Esophagus muscularis mucosa (tissue), 4 donors: Measurements from ENCODE around the gene SMARCAD1. TPM values are rescaled to one million over a fixed set of nuclear protein-coding genes. Genes with fewer than 3 reads are reported as not detected.

Source experiments
- DNase-seq: peaks from one replicate; pipeline ENCODE4 v3.0.0-alpha.2; 2017; ENCODE audit errors: extremely low spot score
- H3K27ac ChIP-seq, 4 donors: fragments of 200-600 bp; sonication (generic); replicated peaks in 1 of 4; 1 replicate in 3 of 4; 2 replicates in 1 of 4; pipeline ENCODE4 v1.5.1; 2016 to 2019; ENCODE audit warnings: mild to moderate bottlenecking in 1 of 4
- H3K27me3 ChIP-seq, 4 donors: fragments of 200-600 bp; sonication (generic); one replicate each; pipeline versions ENCODE4 v1.5.1 to v1.6.0; 2016 to 2019
- H3K36me3 ChIP-seq, 4 donors: fragments of 200-600 bp; sonication (generic); one replicate each; pipeline ENCODE4 v1.5.1; 2016 to 2019
- H3K4me1 ChIP-seq, 4 donors: fragments of 200-600 bp; sonication (generic); one replicate each; pipeline ENCODE4 v1.5.1; 2016 to 2019
- H3K4me3 ChIP-seq, 4 donors: fragments of 200-600 bp; sonication (generic); 1 replicate in 2 of 4; 2 replicates in 2 of 4; pipeline ENCODE4 v1.5.1; 2016 to 2019; ENCODE audit warnings: mild to moderate bottlenecking in 4 of 4, moderate library complexity in 1 of 4
- H3K9me3 ChIP-seq, 4 donors: fragments of 200-600 bp; sonication (generic); 1 replicate in 3 of 4; 2 replicates in 1 of 4; pipeline ENCODE4 v1.5.1; 2016 to 2019
- EP300 ChIP-seq: sonication (generic); formaldehyde crosslinking; IDR thresholded peaks from one replicate; pipeline ENCODE4 v1.6.1; 2017; ENCODE audit warnings: antibody characterized with exemption
- POLR2A ChIP-seq: fragments of 450-650 bp; IDR thresholded peaks from one replicate; pipeline ENCODE4 v1.6.1; 2017; ENCODE audit warnings: antibody characterized with exemption, moderate library complexity, mild to moderate bottlenecking, low read depth
- POLR2AphosphoS5 ChIP-seq, 2 donors: sonication (generic); formaldehyde crosslinking; IDR thresholded peaks; one replicate each; pipeline ENCODE4 v1.6.1; 2017; ENCODE audit warnings: antibody characterized with exemption in 2 of 2
- WGBS: methylation state at CpG from one replicate; pipeline ENCODE4 v1.1.5; 2018; 5-methylcytosine and 5-hydroxymethylcytosine counted together
- intact Hi-C: fragments of 100-400 bp; cut with DNase I; formaldehyde crosslinking; loops from one replicate; pipeline ENCODE4 v1.15.1; 2023
- total RNA-seq, 4 donors: library from RNA; depleted of rRNA; stranded (reverse); fragments of >200 nt; gene quantifications; one replicate each; pipeline versions ENCODE4 v1.1.0 to v1.2.1, GENCODE V29; 2016
- TF ChIP-seq, protein P1 (sequence below), 3 experiments: fragments of 200-600 bp in 2 of 3; fragments of 450-650 bp in 1 of 3; sonication (generic) in 2 of 3; IDR thresholded peaks; one replicate each; pipeline ENCODE4 v1.5.1; 2017 to 2019; ENCODE audit warnings: antibody characterized with exemption in 3 of 3, mild to moderate bottlenecking in 2 of 3, moderate library complexity in 1 of 3

SMARCAD1 gene
- total RNA-seq, 4 donors from 2014 or later = 12.3 to 19.1 (median 14.5) TPM

DNA sequence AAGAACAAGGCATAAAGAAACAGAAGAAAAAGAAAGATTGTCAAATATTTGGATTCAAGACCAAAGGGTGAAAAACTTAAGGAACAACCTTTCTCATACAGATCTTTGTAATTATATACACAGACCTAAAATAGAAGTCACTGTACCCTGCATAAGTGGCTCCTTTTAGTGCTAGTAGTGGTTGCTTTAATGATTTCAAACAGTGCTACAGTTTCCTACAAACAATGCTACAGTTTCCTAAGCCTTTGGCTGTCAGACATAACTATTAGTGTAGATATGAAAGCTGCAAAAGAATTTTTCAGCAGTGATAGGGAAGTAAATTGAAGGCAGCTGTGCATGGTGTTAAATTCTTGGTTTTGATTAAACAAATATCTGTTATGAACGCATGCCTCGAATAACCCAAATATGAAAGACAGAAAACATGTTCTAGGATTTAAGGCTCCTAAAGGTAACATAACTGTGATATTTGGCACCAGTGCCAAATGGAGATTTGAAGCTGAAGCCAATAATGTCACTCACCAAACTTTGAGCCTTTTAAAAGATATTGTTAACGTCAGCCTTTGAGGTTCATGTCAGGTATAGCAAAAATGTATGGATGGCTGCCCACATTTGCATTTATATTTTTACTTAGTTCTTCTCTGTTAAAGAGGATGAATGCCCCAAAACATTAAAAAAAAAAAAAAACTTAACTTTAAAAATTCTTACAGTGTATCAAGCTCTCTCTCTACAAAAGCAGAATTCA is 36.6 kb downstream of the SMARCAD1 start:
- 48% methylated on average over 3 of the region's 3 CpGs for WGBS
- H3K27ac ChIP-seq = no peak overlapping the region
- H3K4me1 ChIP-seq = peaks cover 0 to 15% (median 8%) of the 10 kb centered on the region in 4 donors
- intact Hi-C loops = no loop called here
- TF ChIP-seq EP300 = no peak
- TF ChIP-seq POLR2A = no peak
- TF ChIP-seq POLR2AphosphoS5 (IDR thresholded peaks at IDR 0.05) = no peak
- TF ChIP-seq, protein P1, sequence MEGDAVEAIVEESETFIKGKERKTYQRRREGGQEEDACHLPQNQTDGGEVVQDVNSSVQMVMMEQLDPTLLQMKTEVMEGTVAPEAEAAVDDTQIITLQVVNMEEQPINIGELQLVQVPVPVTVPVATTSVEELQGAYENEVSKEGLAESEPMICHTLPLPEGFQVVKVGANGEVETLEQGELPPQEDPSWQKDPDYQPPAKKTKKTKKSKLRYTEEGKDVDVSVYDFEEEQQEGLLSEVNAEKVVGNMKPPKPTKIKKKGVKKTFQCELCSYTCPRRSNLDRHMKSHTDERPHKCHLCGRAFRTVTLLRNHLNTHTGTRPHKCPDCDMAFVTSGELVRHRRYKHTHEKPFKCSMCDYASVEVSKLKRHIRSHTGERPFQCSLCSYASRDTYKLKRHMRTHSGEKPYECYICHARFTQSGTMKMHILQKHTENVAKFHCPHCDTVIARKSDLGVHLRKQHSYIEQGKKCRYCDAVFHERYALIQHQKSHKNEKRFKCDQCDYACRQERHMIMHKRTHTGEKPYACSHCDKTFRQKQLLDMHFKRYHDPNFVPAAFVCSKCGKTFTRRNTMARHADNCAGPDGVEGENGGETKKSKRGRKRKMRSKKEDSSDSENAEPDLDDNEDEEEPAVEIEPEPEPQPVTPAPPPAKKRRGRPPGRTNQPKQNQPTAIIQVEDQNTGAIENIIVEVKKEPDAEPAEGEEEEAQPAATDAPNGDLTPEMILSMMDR (IDR thresholded peaks at IDR 0.05) = no peak
- H3K27me3 ChIP-seq = no peaks in the 10 kb centered on the region
- H3K4me3 ChIP-seq = no peak overlapping the region
- peaks cover 12 to 66% (median 39%) of the 10 kb centered on the region in 4 donors for H3K36me3 ChIP-seq
- H3K9me3 ChIP-seq = no peaks in the 10 kb centered on the region
- DNase-seq = no peak

DNA sequence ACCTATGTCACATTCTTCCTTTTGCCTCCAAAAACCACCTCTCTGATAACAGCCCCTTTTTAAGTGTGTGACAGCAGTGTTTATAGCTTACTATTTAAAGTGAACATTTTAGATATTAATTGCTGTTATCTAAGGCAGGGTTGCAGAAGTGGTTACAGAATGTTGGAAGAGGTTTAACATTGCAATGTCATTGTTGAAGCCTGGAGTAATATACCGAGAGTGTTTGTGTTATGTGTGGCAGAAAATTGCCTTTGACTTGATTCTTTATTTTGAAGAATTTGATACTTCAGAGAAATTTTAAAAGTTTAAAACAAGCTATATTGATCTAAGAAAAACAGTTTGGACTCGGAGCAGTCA is 37.1 kb downstream of the SMARCAD1 start:
- H3K9me3 ChIP-seq = no peaks in the 10 kb centered on the region
- H3K4me1 ChIP-seq = peaks cover 0 to 15% (median 8%) of the 10 kb centered on the region in 4 donors
- no peaks in the 10 kb centered on the region for H3K27me3 ChIP-seq
- TF ChIP-seq, protein P1 (IDR thresholded peaks at IDR 0.05) = no peak
- TF ChIP-seq POLR2AphosphoS5 (IDR thresholded peaks at IDR 0.05) (no peak), POLR2A (no peak), EP300 (no peak)
- no peak overlapping the region for H3K27ac ChIP-seq
- no peak for DNase-seq
- intact Hi-C loops = no loop called here
- no peak overlapping the region for H3K4me3 ChIP-seq
- peaks cover 12 to 65% (median 41%) of the 10 kb centered on the region in 4 donors for H3K36me3 ChIP-seq
- WGBS = 50% methylated on average over 2 of the region's 2 CpGs

DNA sequence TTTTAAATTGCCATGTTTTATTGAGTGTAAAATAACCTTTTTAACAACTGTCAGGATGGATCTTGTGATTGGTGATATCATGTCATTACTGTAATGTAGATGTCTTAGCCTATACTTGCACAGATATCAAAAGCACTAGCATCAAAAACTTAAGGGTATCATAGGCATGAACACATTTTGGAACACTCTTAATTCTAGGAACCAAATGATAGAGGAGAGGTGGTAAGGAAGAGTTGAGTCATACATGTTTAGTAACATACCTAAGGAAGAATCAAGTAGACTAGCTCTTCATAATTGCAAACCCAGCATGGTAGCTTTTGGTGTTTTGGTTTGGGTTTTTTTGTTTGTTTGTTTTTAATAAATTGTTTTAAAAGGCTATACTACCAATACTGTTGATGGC is 43.4 kb downstream of the SMARCAD1 start:
- DNase-seq = no peak
- no peak for TF ChIP-seq EP300
- TF ChIP-seq POLR2AphosphoS5 (IDR thresholded peaks at IDR 0.05) = no peak
- TF ChIP-seq, protein P1 (IDR thresholded peaks at IDR 0.05) = no peak
- TF ChIP-seq POLR2A = no peak
- H3K36me3 ChIP-seq = peaks cover 13 to 53% (median 38%) of the 10 kb centered on the region in 4 donors
- H3K27me3 ChIP-seq = no peaks in the 10 kb centered on the region
- H3K4me3 ChIP-seq = no peak overlapping the region
- no peak overlapping the region for H3K27ac ChIP-seq
- no peaks in the 10 kb centered on the region for H3K4me1 ChIP-seq
- intact Hi-C loops = no loop called here
- H3K9me3 ChIP-seq = no peaks in the 10 kb centered on the region

DNA sequence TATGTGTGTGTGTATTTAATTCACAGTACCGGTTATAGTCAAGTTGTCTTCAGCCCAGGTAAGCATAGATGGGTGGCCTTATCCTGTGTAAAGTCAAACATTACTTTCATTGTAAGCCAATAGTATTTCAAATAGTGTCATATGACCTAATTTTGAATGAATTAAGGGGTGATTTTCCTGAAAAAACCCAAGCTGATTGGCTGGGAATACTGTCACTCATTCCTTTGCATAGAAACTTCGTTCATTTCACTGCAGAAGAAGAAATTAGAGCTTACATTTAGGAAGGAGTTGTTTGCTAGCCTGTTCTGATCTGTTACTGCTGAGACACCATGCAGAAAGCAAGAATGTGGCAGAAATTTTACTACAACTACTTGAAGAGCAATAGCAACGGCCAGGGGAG is 45.4 kb downstream of the SMARCAD1 start:
- intact Hi-C loops = no loop called here
- no peak for DNase-seq
- WGBS = 89% methylated on average over 3 of the region's 3 CpGs
- Histone ChIP-seq H3K27ac (no peak overlapping the region), H3K36me3 (peaks cover 12 to 53% (median 33%) of the 10 kb centered on the region in 4 donors), H3K9me3 (no peaks in the 10 kb centered on the region), H3K4me1 (no peaks in the 10 kb centered on the region), H3K4me3 (no peak overlapping the region), H3K27me3 (no peaks in the 10 kb centered on the region)
- TF ChIP-seq, protein P1 (IDR thresholded peaks at IDR 0.05) = no peak
- TF ChIP-seq POLR2AphosphoS5 (IDR thresholded peaks at IDR 0.05) (no peak), EP300 (no peak)
